SK-N-SH treated with all-trans-retinoic acid at 6 μM for 48 hours (cell line): ENCODE data around the gene ZNF518B.

Experiments
- ATAC-seq: fragments of 200-7000 bp; cut with Tn5 transposase; 3 replicates; pipeline ENCODE4 v1.9.1; 2020; ENCODE audit warnings: mild to moderate bottlenecking, moderate library complexity
- ARNTL ChIP-seq: fragments of 450-650 bp; formaldehyde crosslinking; IDR thresholded peaks from 2 replicates; pipeline ENCODE4 v1.5.0; 2020; ENCODE audit warnings: low read depth, mild to moderate bottlenecking, moderate library complexity, borderline replicate concordance
- BACH2 ChIP-seq: fragments of 250-450 bp; sonication (Bioruptor Pico); IDR thresholded peaks from 2 replicates; pipeline ENCODE4 v1.9.0; 2021; ENCODE audit warnings: mild to moderate bottlenecking, borderline replicate concordance
- CSDC2 ChIP-seq: fragments of 250-450 bp; sonication (Bioruptor Pico); IDR thresholded peaks from 2 replicates; pipeline ENCODE4 v1.5.0; 2020; ENCODE audit warnings: mild to moderate bottlenecking, moderate library complexity
- ESRRG ChIP-seq: fragments of 250-450 bp; sonication (Bioruptor Pico); IDR thresholded peaks from 2 replicates; pipeline ENCODE4 v1.6.1; 2021; ENCODE audit warnings: mild to moderate bottlenecking
- GLIS3 ChIP-seq: fragments of 250-450 bp; sonication (Bioruptor Pico); IDR thresholded peaks from 2 replicates; pipeline ENCODE4 v1.5.0; 2020; ENCODE audit warnings: mild to moderate bottlenecking, moderate library complexity
- ISL1 ChIP-seq: fragments of 250-450 bp; sonication (Bioruptor Pico); IDR thresholded peaks from 2 replicates; pipeline ENCODE4 v2.1.2; 2022; ENCODE audit warnings: mild to moderate bottlenecking, moderate library complexity
- OSR1 ChIP-seq: fragments of 250-450 bp; sonication (Bioruptor Pico); IDR thresholded peaks from 2 replicates; pipeline ENCODE4 v1.8.0; 2022; ENCODE audit warnings: moderate library complexity, mild to moderate bottlenecking, inconsistent platforms
- PPARA ChIP-seq: fragments of 250-450 bp; sonication (Bioruptor Pico); IDR thresholded peaks from 2 replicates; pipeline ENCODE4 v1.5.0; 2020; ENCODE audit warnings: mild to moderate bottlenecking, borderline replicate concordance
- RARB ChIP-seq: fragments of 250-450 bp; sonication (Bioruptor Pico); IDR thresholded peaks from 2 replicates; pipeline ENCODE4 v1.8.0; 2021; ENCODE audit warnings: mild to moderate bottlenecking, moderate library complexity
- SNAI2 ChIP-seq: fragments of 250-450 bp; sonication (Bioruptor Pico); IDR thresholded peaks from 2 replicates; pipeline ENCODE4 v1.5.0; 2020; ENCODE audit warnings: mild to moderate bottlenecking, moderate library complexity
- TCF4 ChIP-seq: fragments of 250-450 bp; sonication (Bioruptor Pico); IDR thresholded peaks from 2 replicates; pipeline ENCODE4 v1.8.0; 2021; ENCODE audit warnings: mild to moderate bottlenecking, moderate library complexity, borderline replicate concordance
- TOX ChIP-seq: fragments of 250-450 bp; sonication (Bioruptor Pico); IDR thresholded peaks from 2 replicates; pipeline ENCODE4 v1.8.0; 2021; ENCODE audit warnings: mild to moderate bottlenecking, moderate library complexity, borderline replicate concordance
- ZC3H10 ChIP-seq: fragments of 250-450 bp; sonication (Bioruptor Pico); IDR thresholded peaks from 2 replicates; pipeline ENCODE4 v1.5.1; 2021; ENCODE audit warnings: mild to moderate bottlenecking, moderate library complexity
- ZNF565 ChIP-seq: fragments of 450-650 bp; formaldehyde crosslinking; conservative IDR thresholded peaks from 2 replicates; pipeline ENCODE4 v1.5.0; 2020; ENCODE audit warnings: low read depth, mild to moderate bottlenecking, moderate library complexity
- ZNF70 ChIP-seq: fragments of 450-650 bp; formaldehyde crosslinking; IDR thresholded peaks from 2 replicates; pipeline ENCODE4 v1.5.0; 2020; ENCODE audit warnings: mild to moderate bottlenecking, moderate library complexity
- ZNF8 ChIP-seq: fragments of 450-650 bp; formaldehyde crosslinking; IDR thresholded peaks from 2 replicates; pipeline ENCODE4 v1.5.0; 2020; ENCODE audit warnings: mild to moderate bottlenecking, moderate library complexity
- TF ChIP-seq, protein P1 (sequence below): fragments of 250-450 bp; sonication (Bioruptor Pico); IDR thresholded peaks from 2 replicates; pipeline ENCODE4 v1.8.0; 2021; ENCODE audit warnings: low read depth, mild to moderate bottlenecking, moderate library complexity, borderline replicate concordance
- TF ChIP-seq, protein P2 (sequence below): fragments of 250-450 bp; sonication (Bioruptor Pico); IDR thresholded peaks from 2 replicates; pipeline ENCODE4 v1.5.1; 2021; ENCODE audit warnings: mild to moderate bottlenecking, moderate library complexity
- TF ChIP-seq, protein P3 (sequence below): fragments of 250-450 bp; sonication (Bioruptor Pico); IDR thresholded peaks from 2 replicates; pipeline ENCODE4 v1.8.0; 2020; ENCODE audit warnings: mild to moderate bottlenecking, moderate library complexity, borderline replicate concordance
- TF ChIP-seq, protein P4 (sequence below): fragments of 250-450 bp; sonication (Bioruptor Pico); IDR thresholded peaks from 2 replicates; pipeline ENCODE4 v1.5.1; 2020; ENCODE audit warnings: low read depth, mild to moderate bottlenecking, moderate library complexity
- TF ChIP-seq, protein P5 (sequence below): fragments of 250-450 bp; sonication (Bioruptor Pico); IDR thresholded peaks from 2 replicates; pipeline ENCODE4 v1.5.0; 2020; ENCODE audit warnings: mild to moderate bottlenecking, moderate library complexity

ZNF518B gene

DNA sequence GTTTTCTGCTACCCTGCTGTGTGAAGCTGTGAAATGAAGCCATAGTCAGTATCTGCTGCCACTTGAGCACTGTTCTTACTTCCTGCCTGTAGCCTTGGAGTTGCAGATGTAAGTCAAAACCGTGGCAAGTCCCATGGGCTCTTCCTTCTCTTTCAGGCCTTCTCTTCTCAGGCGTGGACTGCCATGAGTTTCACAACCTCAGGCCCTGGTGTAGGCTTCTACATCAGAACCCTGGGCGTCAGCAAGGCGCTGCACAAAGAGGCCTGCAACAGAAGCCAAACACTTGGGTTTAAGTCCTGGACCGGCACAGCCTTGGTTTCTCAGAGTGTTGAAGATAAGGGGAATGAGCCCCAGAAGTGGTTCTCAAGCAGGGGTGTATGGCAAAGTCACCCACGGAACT is 2.5 kb downstream of the ZNF518B start:
- no peak for ATAC-seq
- TF ChIP-seq CSDC2 (CRISPR knock-in tag) (no peak), TCF4 (CRISPR knock-in tag) (no peak), PPARA (CRISPR knock-in tag) (no peak), ISL1 (CRISPR knock-in tag) (no peak), BACH2 (CRISPR knock-in tag) (no peak), GLIS3 (no peak), ZNF8 (CRISPR knock-in tag) (no peak), ZNF565 (no peak), OSR1 (CRISPR knock-in tag) (no peak), ZC3H10 (no peak), ESRRG (CRISPR knock-in tag) (no peak)
- TF ChIP-seq, protein P1, sequence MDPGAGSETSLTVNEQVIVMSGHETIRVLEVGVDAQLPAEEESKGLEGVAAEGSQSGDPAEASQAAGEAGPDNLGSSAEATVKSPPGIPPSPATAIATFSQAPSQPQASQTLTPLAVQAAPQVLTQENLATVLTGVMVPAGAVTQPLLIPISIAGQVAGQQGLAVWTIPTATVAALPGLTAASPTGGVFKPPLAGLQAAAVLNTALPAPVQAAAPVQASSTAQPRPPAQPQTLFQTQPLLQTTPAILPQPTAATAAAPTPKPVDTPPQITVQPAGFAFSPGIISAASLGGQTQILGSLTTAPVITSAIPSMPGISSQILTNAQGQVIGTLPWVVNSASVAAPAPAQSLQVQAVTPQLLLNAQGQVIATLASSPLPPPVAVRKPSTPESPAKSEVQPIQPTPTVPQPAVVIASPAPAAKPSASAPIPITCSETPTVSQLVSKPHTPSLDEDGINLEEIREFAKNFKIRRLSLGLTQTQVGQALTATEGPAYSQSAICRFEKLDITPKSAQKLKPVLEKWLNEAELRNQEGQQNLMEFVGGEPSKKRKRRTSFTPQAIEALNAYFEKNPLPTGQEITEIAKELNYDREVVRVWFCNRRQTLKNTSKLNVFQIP (CRISPR knock-in tag), result no peak
- TF ChIP-seq, protein P2, sequence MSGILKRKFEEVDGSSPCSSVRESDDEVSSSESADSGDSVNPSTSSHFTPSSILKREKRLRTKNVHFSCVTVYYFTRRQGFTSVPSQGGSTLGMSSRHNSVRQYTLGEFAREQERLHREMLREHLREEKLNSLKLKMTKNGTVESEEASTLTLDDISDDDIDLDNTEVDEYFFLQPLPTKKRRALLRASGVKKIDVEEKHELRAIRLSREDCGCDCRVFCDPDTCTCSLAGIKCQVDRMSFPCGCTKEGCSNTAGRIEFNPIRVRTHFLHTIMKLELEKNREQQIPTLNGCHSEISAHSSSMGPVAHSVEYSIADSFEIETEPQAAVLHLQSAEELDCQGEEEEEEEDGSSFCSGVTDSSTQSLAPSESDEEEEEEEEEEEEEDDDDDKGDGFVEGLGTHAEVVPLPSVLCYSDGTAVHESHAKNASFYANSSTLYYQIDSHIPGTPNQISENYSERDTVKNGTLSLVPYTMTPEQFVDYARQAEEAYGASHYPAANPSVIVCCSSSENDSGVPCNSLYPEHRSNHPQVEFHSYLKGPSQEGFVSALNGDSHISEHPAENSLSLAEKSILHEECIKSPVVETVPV (CRISPR knock-in tag), result no peak
- TF ChIP-seq, protein P3, sequence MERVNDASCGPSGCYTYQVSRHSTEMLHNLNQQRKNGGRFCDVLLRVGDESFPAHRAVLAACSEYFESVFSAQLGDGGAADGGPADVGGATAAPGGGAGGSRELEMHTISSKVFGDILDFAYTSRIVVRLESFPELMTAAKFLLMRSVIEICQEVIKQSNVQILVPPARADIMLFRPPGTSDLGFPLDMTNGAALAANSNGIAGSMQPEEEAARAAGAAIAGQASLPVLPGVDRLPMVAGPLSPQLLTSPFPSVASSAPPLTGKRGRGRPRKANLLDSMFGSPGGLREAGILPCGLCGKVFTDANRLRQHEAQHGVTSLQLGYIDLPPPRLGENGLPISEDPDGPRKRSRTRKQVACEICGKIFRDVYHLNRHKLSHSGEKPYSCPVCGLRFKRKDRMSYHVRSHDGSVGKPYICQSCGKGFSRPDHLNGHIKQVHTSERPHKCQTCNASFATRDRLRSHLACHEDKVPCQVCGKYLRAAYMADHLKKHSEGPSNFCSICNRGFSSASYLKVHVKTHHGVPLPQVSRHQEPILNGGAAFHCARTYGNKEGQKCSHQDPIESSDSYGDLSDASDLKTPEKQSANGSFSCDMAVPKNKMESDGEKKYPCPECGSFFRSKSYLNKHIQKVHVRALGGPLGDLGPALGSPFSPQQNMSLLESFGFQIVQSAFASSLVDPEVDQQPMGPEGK (CRISPR knock-in tag), result no peak
- TF ChIP-seq, protein P4, sequence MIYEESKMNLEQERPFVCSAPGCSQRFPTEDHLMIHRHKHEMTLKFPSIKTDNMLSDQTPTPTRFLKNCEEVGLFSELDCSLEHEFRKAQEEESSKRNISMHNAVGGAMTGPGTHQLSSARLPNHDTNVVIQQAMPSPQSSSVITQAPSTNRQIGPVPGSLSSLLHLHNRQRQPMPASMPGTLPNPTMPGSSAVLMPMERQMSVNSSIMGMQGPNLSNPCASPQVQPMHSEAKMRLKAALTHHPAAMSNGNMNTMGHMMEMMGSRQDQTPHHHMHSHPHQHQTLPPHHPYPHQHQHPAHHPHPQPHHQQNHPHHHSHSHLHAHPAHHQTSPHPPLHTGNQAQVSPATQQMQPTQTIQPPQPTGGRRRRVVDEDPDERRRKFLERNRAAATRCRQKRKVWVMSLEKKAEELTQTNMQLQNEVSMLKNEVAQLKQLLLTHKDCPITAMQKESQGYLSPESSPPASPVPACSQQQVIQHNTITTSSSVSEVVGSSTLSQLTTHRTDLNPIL (CRISPR knock-in tag), result no peak
- TF ChIP-seq, all 23 proteins: peak for 0

DNA sequence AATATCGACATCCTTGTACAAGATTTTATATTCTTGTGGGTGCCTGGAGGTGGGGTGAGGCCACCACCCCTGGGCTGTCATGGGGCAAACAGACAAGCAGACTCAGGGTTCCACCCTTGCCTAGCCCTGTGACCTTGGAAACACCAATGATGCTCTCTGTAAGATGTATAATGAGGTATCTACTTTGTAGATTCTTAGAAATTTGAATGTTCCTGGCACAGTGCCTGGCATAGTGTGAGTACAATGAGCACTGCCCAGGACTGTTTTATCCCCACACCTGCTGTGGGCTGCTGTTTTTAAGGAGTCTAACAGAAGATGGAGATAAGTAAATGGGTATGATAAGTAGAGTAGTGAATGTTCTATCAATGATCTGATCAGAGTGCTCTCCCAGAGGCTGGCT is 3.1 kb downstream of the ZNF518B start:
- no peak for ATAC-seq
- TF ChIP-seq ARNTL (CRISPR knock-in tag) (no peak), TOX (CRISPR knock-in tag) (no peak), ZNF70 (CRISPR knock-in tag) (no peak), SNAI2 (CRISPR knock-in tag) (no peak), ESRRG (CRISPR knock-in tag) (no peak), ZC3H10 (no peak), ZNF565 (no peak), PPARA (CRISPR knock-in tag) (no peak), RARB (CRISPR knock-in tag) (no peak)
- TF ChIP-seq, protein P2 (CRISPR knock-in tag), result no peak
- TF ChIP-seq, protein P4 (CRISPR knock-in tag), result no peak
- TF ChIP-seq, protein P5, sequence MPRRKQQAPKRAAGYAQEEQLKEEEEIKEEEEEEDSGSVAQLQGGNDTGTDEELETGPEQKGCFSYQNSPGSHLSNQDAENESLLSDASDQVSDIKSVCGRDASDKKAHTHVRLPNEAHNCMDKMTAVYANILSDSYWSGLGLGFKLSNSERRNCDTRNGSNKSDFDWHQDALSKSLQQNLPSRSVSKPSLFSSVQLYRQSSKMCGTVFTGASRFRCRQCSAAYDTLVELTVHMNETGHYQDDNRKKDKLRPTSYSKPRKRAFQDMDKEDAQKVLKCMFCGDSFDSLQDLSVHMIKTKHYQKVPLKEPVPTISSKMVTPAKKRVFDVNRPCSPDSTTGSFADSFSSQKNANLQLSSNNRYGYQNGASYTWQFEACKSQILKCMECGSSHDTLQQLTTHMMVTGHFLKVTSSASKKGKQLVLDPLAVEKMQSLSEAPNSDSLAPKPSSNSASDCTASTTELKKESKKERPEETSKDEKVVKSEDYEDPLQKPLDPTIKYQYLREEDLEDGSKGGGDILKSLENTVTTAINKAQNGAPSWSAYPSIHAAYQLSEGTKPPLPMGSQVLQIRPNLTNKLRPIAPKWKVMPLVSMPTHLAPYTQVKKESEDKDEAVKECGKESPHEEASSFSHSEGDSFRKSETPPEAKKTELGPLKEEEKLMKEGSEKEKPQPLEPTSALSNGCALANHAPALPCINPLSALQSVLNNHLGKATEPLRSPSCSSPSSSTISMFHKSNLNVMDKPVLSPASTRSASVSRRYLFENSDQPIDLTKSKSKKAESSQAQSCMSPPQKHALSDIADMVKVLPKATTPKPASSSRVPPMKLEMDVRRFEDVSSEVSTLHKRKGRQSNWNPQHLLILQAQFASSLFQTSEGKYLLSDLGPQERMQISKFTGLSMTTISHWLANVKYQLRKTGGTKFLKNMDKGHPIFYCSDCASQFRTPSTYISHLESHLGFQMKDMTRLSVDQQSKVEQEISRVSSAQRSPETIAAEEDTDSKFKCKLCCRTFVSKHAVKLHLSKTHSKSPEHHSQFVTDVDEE (CRISPR knock-in tag), result no peak
- TF ChIP-seq, protein P1 (CRISPR knock-in tag), result no peak
- TF ChIP-seq, all 23 proteins: peak for 0
